Activated CD8-positive, alpha-beta memory T cell treated with anti-CD3 and anti-CD28 coated beads, Interleukin-2, amount 10 ng/mL, durations not matched to agents 7 days and 5 days (primary cell): ENCODE data around the gene RNF224. TPM values are rescaled to one million over a fixed set of nuclear protein-coding genes. Genes with fewer than 3 reads are reported as not detected.

ENCODE experiments used
- ATAC-seq: fragments of 150-1000 bp; cut with Tn5 transposase; one replicate; pipeline ENCODE4 v1.10.0; 2021; ENCODE audit warnings: moderate library complexity
- CTCF ChIA-PET: fragments of 350-600 bp; sonication (Branson Sonifier 250); formaldehyde crosslinking; loops from one replicate; lab custom pipeline; 2021; ENCODE audit warnings: antibody characterized with exemption; lab: Charles Lee
- DNase-seq: peaks from one replicate; pipeline ENCODE4 v3.0.0-alpha.2; 2020
- H3K27ac Mint-ChIP-seq: one replicate; pipeline ENCODE4 v1.8.0; 2021; ENCODE audit warnings: mild to moderate bottlenecking, mixed read lengths
- H3K27me3 Mint-ChIP-seq: one replicate; pipeline ENCODE4 v1.8.0; 2021; ENCODE audit warnings: mixed read lengths
- H3K36me3 Mint-ChIP-seq: one replicate; pipeline ENCODE4 v1.8.0; 2021; ENCODE audit warnings: mild to moderate bottlenecking, mixed read lengths
- H3K4me1 Mint-ChIP-seq: one replicate; pipeline ENCODE4 v1.8.0; 2021; ENCODE audit warnings: mixed read lengths
- H3K4me3 Mint-ChIP-seq: one replicate; pipeline ENCODE4 v1.8.0; 2021; ENCODE audit warnings: mild to moderate bottlenecking, moderate library complexity, mixed read lengths
- H3K9me3 Mint-ChIP-seq: one replicate; pipeline ENCODE4 v1.8.0; 2022; ENCODE audit warnings: low read depth, mixed read lengths
- total RNA-seq, 2 experiments: library from RNA; stranded (reverse); gene quantifications; one replicate each; pipeline ENCODE4 v1.2.3, GENCODE V29; 2021

The RNF224 gene
- total RNA-seq, 2 experiments from 2014 or later, result not detected

DNA sequence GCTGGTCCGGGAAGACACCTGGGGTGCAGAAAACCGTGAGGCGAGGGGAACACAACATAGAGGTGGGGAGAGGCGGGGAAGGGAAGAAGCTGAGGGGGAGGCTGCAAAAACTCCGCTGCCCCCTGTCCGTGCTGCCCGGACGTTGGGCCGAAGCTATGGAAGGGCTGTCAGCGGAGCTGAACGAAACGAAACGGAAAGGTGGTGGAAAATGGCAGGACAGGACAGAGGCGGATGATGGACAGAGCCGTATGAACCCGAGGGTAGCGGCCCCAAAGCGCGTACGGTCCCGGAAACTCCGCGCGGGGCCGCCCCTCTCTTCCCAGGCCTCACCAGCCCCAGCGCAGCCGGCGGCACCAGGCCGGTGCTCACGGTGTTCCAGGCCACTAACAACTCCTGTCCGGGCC lies 39.2 kb upstream of the RNF224 start:
- Mint-ChIP-seq H3K4me1 (peaks cover 35% of the 10 kb centered on the region), H3K36me3 (peaks cover 2% of the 10 kb centered on the region), H3K9me3 (no peaks in the 10 kb centered on the region), H3K4me3 (peak overlapping the region; percentile 93), H3K27ac (peak overlapping the region; percentile 92), H3K27me3 (no peaks in the 10 kb centered on the region)
- ATAC-seq, result no peak
- no peak for DNase-seq
- CTCF ChIA-PET, result interaction anchor here (0.9 to 5.1 kb wide), 17 partner anchors 10 to 154 kb away, joined by 3 to 55 read pairs (median 8); partner anchors contain the start of genes CYSRT1, NDOR1, NELFB and RNF208

DNA sequence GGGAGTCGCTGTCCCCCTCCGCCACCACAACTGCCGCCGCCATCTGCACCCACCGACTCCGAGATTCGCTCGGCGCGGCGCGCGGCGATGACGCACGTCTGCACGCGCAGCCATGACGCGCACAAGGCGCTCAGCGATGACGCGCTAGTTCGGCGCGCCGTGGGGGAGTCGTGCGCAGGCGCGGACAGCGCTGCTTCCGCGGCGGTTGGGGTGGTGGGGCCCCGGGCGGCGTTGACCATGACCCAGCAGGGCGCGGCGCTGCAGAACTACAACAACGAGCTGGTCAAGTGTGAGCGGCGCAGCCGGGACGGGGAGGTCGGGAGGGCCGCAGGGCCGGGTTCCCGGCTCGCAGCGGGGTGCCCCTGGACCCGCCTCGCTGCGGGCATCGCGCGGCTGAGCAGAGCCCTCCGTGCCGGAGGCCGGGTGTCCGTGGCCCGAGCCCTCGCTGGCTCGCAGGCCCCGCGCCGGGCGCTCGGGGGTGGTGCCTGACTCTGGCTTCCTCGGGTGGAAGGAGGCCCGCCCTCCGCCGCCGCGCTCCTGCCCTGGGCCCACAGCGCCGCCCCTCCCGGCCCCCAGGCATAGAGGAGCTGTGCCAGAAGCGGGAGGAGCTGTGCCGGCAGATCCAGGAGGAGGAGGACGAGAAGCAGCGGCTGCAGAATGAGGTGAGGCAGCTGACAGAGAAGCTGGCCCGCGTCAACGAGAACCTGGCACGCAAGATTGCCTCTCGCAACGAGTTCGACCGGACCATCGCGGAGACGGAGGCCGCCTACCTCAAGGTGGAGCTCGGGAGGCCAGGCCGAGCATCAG lies 38.6 kb upstream of the RNF224 start, which contains the start of the genes ANAPC2 and SSNA1:
TSS of gene ANAPC2 (minus strand) at position 71 of the 807 bp plus-strand sequence. CDS start at position 43, 28 bp downstream.
TSS of gene SSNA1 (plus strand) at position 187 of the 807 bp plus-strand sequence. CDS start at position 238, 51 bp downstream.
- peaks cover 35% of the 10 kb centered on the region for H3K4me1 Mint-ChIP-seq
- peaks cover 2% of the 10 kb centered on the region for H3K36me3 Mint-ChIP-seq
- peak within 1 kb of the TSS; percentile 92 for H3K27ac Mint-ChIP-seq
- H3K9me3 Mint-ChIP-seq, result no peaks in the 10 kb centered on the region
- peak; percentile 93 for DNase-seq
- peak within 1 kb of the TSS; percentile 93 for H3K4me3 Mint-ChIP-seq
- peak; percentile 81 for ATAC-seq
- CTCF ChIA-PET, result interaction anchor here (0.9 to 5.1 kb wide), 26 partner anchors 10 to 160 kb away, joined by 3 to 55 read pairs (median 4); partner anchors contain the start of genes CYSRT1, NDOR1, NELFB and RNF208
- H3K27me3 Mint-ChIP-seq, result no peaks in the 10 kb centered on the region

DNA sequence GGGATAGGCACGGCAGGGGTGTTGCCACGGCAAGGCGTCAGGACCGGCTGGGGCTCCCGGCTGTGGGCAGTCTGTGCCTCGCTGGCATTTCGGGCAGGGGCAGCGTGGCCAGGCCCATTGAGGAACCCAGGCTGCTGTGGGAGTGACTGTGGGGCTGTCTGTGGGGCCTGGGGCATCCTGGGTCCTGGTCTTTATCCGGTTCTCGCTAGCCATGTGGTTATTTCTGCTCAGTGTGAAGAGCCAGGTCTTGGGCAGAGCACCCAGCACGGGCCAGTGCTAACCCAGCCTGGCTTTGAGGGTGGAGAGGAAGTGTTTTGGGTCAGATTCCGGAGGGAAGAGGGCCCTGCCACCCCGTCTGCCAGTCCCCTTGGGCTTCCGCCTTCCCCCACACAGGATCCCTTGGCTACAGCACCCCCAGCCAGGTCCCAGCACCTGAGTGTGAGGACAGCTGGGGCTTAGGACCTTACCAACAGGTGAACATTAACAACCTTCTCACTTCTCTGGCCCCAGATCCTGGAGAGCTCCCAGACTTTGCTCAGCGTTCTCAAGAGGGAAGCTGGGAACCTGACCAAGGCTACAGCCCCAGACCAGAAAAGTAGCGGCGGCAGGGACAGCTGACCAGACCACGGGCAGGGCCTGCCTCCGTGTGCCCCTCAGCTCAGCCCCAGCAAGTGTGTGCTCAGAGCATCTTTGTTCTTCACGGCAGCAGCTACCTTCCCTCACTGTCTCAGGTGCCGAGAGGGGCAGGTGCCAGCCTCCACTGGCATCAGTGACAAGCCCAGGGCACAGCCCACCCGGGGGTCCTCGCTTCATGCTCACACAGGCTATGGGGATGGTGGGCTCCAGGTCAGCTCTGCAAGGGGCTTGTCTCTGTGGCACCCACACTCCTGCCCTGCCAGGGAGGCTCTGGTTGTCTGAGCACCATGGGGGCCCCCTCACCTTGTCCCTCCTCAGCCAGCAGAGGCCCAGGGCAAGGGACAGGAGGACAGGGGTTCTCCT lies 37.7 kb upstream of the RNF224 start:
- no peak for ATAC-seq
- H3K27ac Mint-ChIP-seq, result peak overlapping the region; percentile 92
- peaks cover 2% of the 10 kb centered on the region for H3K36me3 Mint-ChIP-seq
- peaks cover 35% of the 10 kb centered on the region for H3K4me1 Mint-ChIP-seq
- no peaks in the 10 kb centered on the region for H3K9me3 Mint-ChIP-seq
- CTCF ChIA-PET, result interaction anchor here (0.9 to 5.1 kb wide), 24 partner anchors 9 to 161 kb away, joined by 3 to 55 read pairs (median 4); partner anchors contain the start of genes CYSRT1, NDOR1, NELFB and RNF208
- peak overlapping the region; percentile 93 for H3K4me3 Mint-ChIP-seq
- DNase-seq, result no peak
- no peaks in the 10 kb centered on the region for H3K27me3 Mint-ChIP-seq

DNA sequence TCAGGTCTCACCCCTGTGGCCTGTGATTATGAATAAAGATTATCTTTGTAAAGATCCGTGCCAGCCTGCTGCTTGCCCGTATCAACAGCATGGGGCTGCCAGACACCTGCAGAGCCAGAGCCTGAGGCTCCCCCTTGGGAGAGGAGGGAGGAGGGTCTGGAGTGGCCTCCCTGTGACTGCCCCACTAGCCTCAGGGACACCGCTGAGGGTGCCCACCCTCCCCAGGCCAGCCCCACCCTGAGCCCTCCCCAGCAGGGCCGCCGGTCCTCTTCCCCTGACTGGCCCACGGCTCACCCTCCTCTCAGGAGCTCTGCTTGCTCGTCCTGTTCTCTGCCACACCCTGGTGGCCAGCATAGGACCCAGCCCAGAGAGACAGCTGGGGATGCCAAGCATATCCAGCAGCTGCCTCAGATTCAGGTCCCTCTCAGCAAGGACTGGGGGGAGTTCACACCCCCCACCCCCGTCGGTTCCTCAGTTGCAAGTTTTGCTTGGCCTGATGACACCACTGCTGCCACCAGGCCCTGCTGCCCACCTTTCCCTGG lies 36.9 kb upstream of the RNF224 start:
- Mint-ChIP-seq H3K4me1 (peaks cover 34% of the 10 kb centered on the region), H3K36me3 (peaks cover 2% of the 10 kb centered on the region)
- CTCF ChIA-PET, result interaction anchor here (0.7 to 5.1 kb wide), 7 partner anchors 8 to 70 kb away, joined by 3 to 55 read pairs (median 12); partner anchors contain the start of genes CYSRT1, NDOR1, RNF208 and RNF224

DNA sequence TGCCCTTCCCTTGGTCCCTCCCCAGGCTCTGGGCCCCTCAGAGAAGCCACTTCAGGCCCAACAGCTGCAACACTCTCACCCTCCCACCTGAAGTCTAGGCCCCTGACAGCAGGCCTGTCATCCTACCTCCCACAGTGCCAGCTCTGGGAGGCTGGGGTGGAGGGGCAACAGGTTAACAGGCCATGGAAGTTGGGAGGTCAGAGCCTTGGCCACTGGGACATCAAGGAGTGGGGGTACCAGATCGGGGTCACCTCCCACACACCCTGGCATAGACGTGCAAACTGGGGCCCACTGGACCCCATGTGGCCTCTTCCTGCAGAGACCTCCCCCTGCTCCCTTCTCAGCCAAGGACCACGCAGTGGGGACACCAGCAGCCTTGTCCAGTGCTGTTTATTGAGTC lies 36.1 kb upstream of the RNF224 start:
- H3K9me3 Mint-ChIP-seq, result no peaks in the 10 kb centered on the region
- peaks cover 29% of the 10 kb centered on the region for H3K4me1 Mint-ChIP-seq
- ATAC-seq (no peak), DNase-seq (no peak)
- CTCF ChIA-PET, result interaction anchor here (5.1 kb wide), 1 partner anchor 13 kb away, joined by 55 read pairs; the partner anchor contains the start of genes NDOR1, TMEM203 and TPRN
- no peak overlapping the region for H3K4me3 Mint-ChIP-seq
- no peaks in the 10 kb centered on the region for H3K27me3 Mint-ChIP-seq
- H3K36me3 Mint-ChIP-seq, result peaks cover 2% of the 10 kb centered on the region
- peak overlapping the region; percentile 36 for H3K27ac Mint-ChIP-seq

More for the DNA sequence above, 36.9 kb upstream of the RNF224 start:
- H3K27ac Mint-ChIP-seq, result peak overlapping the region; percentile 36
- no peaks in the 10 kb centered on the region for H3K27me3 Mint-ChIP-seq
- no peak for ATAC-seq
- H3K9me3 Mint-ChIP-seq, result no peaks in the 10 kb centered on the region
- peak overlapping the region; percentile 28 for H3K4me3 Mint-ChIP-seq
- DNase-seq, result no peak

DNA sequence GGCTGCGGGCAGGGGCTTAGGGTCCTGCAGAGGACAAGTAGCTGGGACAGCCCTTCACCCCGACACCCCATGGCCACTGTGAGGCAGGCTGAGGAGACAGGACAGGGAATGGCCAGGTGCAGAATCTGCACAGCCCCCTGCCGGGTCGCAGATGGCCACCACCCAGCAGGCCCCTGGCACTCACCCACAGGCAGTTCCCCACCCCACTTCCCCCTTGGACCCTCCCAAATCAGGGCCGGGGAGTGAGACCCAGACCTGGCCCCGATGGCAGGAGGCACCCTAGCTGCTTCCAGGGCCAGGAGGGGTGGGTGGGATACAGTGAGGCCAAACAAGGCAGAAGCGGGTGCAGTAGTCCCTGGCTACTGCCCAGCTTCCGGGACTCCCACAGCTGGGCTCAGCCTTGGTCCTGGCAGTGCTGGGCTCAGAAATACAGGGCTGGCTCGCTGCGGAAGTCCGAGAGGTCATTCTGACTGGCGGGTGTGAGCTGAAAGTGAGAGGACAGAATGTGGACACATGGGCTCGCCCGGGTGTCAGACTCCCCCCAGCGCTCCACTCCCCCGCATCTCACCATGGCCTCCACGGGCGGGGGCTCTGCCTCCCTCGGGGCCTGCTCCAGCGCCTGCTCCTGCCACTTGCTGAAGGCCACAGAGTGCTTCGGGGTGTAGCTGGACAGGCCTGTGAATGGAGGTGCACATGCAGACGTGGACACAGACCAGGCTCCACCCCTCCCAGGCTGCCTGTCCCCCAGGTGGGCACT lies 35.4 kb upstream of the RNF224 start:
- Mint-ChIP-seq H3K4me1 (peaks cover 24% of the 10 kb centered on the region), H3K27ac (no peak overlapping the region), H3K36me3 (peaks cover 2% of the 10 kb centered on the region), H3K9me3 (no peaks in the 10 kb centered on the region), H3K4me3 (no peak overlapping the region), H3K27me3 (no peaks in the 10 kb centered on the region)
- DNase-seq, result no peak
- ATAC-seq, result no peak
- CTCF ChIA-PET, result interaction anchor here (1.2 kb wide), 1 partner anchor 9 kb away, joined by 4 read pairs; the partner anchor contains the start of gene TPRN

DNA sequence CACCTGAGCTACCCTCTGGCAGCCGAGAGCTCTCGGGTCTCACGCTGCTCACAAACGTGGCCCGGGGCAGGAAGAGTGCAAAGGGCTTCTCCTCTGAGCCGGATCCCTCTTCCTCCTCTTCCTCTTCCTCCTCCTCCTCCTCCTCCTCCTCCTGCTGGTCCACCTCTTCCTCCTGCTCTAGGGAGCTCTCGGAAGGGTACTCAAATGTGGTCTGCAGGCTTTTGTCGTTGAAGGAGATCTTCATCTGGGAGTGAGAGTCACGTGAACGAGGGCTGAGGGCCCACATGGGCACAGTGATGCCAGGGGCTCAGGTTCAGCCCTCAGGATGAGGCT lies 34.9 kb upstream of the RNF224 start:
- no peak for ATAC-seq
- Mint-ChIP-seq H3K4me1 (peaks cover 19% of the 10 kb centered on the region), H3K27ac (no peak overlapping the region), H3K4me3 (no peak overlapping the region), H3K27me3 (no peaks in the 10 kb centered on the region), H3K36me3 (peaks cover 2% of the 10 kb centered on the region), H3K9me3 (no peaks in the 10 kb centered on the region)
- DNase-seq, result no peak
- CTCF ChIA-PET, result interaction anchor here (1.2 kb wide), 1 partner anchor 8 kb away, joined by 4 read pairs; the partner anchor contains the start of gene TPRN

DNA sequence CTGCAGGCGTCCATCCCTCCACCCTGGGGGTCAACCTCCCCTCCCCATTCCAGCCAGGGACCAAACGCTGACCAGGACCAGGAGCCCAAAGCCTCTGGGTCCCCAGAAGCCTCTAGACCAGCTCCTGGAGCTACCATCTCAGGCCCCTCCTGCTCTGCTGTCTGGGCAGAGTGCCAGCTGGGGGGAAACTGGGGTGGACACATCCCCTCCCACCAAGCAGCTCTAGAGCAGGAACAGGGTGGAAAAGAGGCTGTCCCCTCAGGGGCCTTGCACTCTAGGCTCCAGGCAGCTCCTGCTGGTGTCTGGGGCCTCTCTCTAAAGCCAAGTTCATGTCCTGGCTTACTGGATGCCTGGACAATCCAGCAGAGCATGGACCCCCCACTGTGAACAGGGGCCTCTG lies 34.4 kb upstream of the RNF224 start:
- no peak for DNase-seq
- CTCF ChIA-PET, result interaction anchor here (0.8 to 1.2 kb wide), 2 partner anchors 8 to 44 kb away, joined by 4 read pairs; partner anchors contain the start of gene TPRN
- Mint-ChIP-seq H3K36me3 (peaks cover 2% of the 10 kb centered on the region), H3K27ac (no peak overlapping the region), H3K27me3 (no peaks in the 10 kb centered on the region), H3K9me3 (no peaks in the 10 kb centered on the region), H3K4me3 (no peak overlapping the region), H3K4me1 (peaks cover 16% of the 10 kb centered on the region)
- no peak for ATAC-seq

DNA sequence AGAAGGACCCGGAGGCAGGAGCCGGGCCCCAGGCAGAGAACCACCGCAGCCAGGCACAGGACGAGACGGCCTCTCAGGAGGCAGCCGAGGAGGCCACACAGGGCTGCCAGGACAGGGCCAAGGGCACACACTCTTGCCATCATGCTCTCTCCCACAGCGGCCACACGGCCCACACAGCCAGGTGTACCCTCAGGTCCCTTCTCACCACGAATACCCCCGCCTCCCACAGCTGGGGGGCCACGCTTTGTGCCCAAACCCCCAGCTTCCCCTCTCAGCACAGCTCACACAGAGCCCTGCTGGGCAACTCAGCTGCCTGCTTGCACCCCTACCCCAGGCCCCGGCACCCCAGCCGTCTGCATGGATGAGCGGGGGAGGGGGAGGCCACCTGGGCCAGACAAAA lies 33.5 kb upstream of the RNF224 start:
- Mint-ChIP-seq H3K36me3 (peaks cover 2% of the 10 kb centered on the region), H3K27ac (no peak overlapping the region), H3K9me3 (no peaks in the 10 kb centered on the region), H3K4me3 (no peak overlapping the region), H3K4me1 (peaks cover 18% of the 10 kb centered on the region), H3K27me3 (no peaks in the 10 kb centered on the region)
- CTCF ChIA-PET, result interaction anchor here (0.8 kb wide), 1 partner anchor 43 kb away, joined by 4 read pairs; no protein-coding TSS in a partner anchor
- DNase-seq, result no peak
- no peak for ATAC-seq

DNA sequence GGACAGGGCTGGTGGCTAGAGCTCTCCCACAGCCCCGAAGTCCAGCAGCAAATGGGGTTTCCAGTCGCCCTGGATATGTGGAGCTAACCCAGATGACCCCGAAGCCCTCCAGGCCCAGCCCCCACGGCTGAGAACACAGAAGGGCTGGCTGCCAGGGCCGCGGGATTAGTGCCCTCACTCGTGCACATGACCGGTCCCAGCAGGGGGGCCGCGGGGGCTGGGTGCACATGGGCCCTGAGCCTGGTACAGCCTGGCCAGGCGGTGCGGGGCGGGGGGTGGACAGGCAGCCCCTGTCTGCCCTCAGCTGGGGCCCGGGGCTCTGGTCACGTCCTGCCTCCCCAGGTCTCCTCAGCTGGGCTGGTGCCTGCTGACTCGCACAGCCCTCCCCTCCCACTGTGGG lies 32.9 kb upstream of the RNF224 start:
- CTCF ChIA-PET, result no interaction called here
- Mint-ChIP-seq H3K36me3 (peaks cover 2% of the 10 kb centered on the region), H3K9me3 (no peaks in the 10 kb centered on the region), H3K27me3 (no peaks in the 10 kb centered on the region), H3K27ac (no peak overlapping the region), H3K4me3 (no peak overlapping the region), H3K4me1 (peaks cover 15% of the 10 kb centered on the region)
- no peak for DNase-seq
- no peak for ATAC-seq

DNA sequence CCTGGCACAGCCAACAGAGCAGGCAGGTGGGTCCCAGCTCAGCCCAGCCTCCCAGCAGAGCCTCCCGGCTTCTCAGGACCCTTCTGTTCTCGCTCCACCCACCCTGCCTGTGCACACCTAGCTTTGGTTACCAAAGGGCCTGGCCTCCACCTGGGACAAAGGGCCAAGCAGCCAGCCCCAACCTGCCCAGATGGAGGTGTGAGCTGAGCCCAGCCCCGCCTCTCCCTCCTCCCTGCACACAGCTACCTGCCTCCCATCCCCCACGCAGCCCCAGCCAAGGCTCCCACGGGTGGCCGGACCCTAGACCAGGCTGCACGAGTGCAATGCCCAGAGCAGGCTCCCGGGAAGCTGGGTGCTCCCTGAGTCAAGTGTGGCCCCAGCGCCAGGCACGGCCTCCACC lies 32.4 kb upstream of the RNF224 start:
- no peaks in the 10 kb centered on the region for H3K27me3 Mint-ChIP-seq
- H3K4me3 Mint-ChIP-seq, result no peak overlapping the region
- CTCF ChIA-PET, result interaction anchor here (1.8 kb wide), 1 partner anchor 10 kb away, joined by 4 read pairs; the partner anchor contains the start of genes NDOR1 and TMEM203
- no peak overlapping the region for H3K27ac Mint-ChIP-seq
- H3K4me1 Mint-ChIP-seq, result peaks cover 12% of the 10 kb centered on the region
- H3K36me3 Mint-ChIP-seq, result peaks cover 2% of the 10 kb centered on the region
- DNase-seq (no peak), ATAC-seq (no peak)
- no peaks in the 10 kb centered on the region for H3K9me3 Mint-ChIP-seq
